Tibial artery (tissue), 4 donors: ENCODE data around the gene P2RY6.

ENCODE experiments used
- DNase-seq, 2 donors: peaks; one replicate each; pipeline ENCODE4 v3.0.0-alpha.2; 2019
- H3K27ac ChIP-seq, 2 donors: fragments of 200-600 bp; sonication (generic) in 1 of 2; 1 replicate in 1 of 2; 2 replicates in 1 of 2; pipeline ENCODE4 v1.5.1; 2018 to 2019; ENCODE audit warnings: mild to moderate bottlenecking in 1 of 2
- H3K27me3 ChIP-seq, 2 donors: fragments of 200-600 bp; sonication (generic) in 1 of 2; one replicate each; pipeline versions ENCODE4 v1.5.1 to v1.6.0; 2016 to 2019
- H3K36me3 ChIP-seq, 3 donors: fragments of 200-600 bp; sonication (generic) in 2 of 3; one replicate each; pipeline ENCODE4 v1.5.1; 2016 to 2019; ENCODE audit warnings: mild to moderate bottlenecking in 2 of 3
- H3K4me1 ChIP-seq, 4 donors: fragments of 200-600 bp; sonication (generic) in 2 of 4; 1 replicate in 3 of 4; 2 replicates in 1 of 4; pipeline ENCODE4 v1.5.1; 2016 to 2019
- H3K4me3 ChIP-seq, 2 donors: fragments of 200-600 bp; sonication (generic) in 1 of 2; 1 replicate in 1 of 2; 2 replicates in 1 of 2; pipeline ENCODE4 v1.5.1; 2018 to 2019; ENCODE audit warnings: mild to moderate bottlenecking in 2 of 2
- H3K9me3 ChIP-seq, 3 donors: fragments of 200-600 bp; sonication (generic) in 1 of 3; one replicate each; pipeline ENCODE4 v1.5.1; 2016 to 2019
- intact Hi-C: fragments of 100-400 bp; cut with DNase I; formaldehyde crosslinking; loops from one replicate; pipeline ENCODE4 v1.15.0; 2023; ENCODE audit warnings: low total_unique reads
- TF ChIP-seq, protein P1 (sequence below), 2 experiments: fragments of 200-600 bp in 1 of 2; fragments of 450-650 bp in 1 of 2; IDR thresholded peaks; one replicate each; pipeline ENCODE4 v1.5.1; 2017 to 2019; ENCODE audit warnings: antibody characterized with exemption in 2 of 2, mild to moderate bottlenecking in 1 of 2, moderate library complexity in 1 of 2

P2RY6 gene

DNA sequence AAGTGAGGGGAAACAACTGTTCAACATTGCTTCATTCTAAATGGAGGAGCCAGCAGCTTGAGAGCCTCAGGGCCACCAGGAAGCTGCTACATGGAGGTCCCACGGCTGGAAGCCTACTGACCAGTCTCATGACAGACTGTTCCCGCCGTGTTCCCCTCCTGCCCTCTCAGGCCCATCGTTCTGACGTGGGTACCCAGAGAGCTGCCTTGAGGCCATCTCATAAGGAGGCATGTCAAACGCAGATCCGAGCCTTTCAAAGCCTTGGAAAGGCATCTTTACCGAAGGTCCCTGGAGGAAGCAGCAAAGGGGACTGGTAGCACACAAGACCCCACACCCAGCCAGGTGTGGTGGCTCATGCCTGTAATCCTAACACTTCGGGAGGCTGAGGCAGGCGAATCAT is 27.6 kb downstream of the P2RY6 start:
- H3K36me3 ChIP-seq: no peaks in the 10 kb centered on the region
- H3K9me3 ChIP-seq: no peaks in the 10 kb centered on the region
- no peak for DNase-seq
- no peaks in the 10 kb centered on the region for H3K27me3 ChIP-seq
- TF ChIP-seq, protein P1, sequence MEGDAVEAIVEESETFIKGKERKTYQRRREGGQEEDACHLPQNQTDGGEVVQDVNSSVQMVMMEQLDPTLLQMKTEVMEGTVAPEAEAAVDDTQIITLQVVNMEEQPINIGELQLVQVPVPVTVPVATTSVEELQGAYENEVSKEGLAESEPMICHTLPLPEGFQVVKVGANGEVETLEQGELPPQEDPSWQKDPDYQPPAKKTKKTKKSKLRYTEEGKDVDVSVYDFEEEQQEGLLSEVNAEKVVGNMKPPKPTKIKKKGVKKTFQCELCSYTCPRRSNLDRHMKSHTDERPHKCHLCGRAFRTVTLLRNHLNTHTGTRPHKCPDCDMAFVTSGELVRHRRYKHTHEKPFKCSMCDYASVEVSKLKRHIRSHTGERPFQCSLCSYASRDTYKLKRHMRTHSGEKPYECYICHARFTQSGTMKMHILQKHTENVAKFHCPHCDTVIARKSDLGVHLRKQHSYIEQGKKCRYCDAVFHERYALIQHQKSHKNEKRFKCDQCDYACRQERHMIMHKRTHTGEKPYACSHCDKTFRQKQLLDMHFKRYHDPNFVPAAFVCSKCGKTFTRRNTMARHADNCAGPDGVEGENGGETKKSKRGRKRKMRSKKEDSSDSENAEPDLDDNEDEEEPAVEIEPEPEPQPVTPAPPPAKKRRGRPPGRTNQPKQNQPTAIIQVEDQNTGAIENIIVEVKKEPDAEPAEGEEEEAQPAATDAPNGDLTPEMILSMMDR (IDR thresholded peaks at IDR 0.05): no peak
- H3K4me1 ChIP-seq: peaks cover 0 to 25% (median 15%) of the 10 kb centered on the region in 4 donors
- H3K4me3 ChIP-seq: no peak overlapping the region
- intact Hi-C loops: loop anchor here (5.0 to 10.0 kb wide), 2 partner anchors 38 to 365 kb away; no protein-coding TSS in a partner anchor
- no peak overlapping the region for H3K27ac ChIP-seq

DNA sequence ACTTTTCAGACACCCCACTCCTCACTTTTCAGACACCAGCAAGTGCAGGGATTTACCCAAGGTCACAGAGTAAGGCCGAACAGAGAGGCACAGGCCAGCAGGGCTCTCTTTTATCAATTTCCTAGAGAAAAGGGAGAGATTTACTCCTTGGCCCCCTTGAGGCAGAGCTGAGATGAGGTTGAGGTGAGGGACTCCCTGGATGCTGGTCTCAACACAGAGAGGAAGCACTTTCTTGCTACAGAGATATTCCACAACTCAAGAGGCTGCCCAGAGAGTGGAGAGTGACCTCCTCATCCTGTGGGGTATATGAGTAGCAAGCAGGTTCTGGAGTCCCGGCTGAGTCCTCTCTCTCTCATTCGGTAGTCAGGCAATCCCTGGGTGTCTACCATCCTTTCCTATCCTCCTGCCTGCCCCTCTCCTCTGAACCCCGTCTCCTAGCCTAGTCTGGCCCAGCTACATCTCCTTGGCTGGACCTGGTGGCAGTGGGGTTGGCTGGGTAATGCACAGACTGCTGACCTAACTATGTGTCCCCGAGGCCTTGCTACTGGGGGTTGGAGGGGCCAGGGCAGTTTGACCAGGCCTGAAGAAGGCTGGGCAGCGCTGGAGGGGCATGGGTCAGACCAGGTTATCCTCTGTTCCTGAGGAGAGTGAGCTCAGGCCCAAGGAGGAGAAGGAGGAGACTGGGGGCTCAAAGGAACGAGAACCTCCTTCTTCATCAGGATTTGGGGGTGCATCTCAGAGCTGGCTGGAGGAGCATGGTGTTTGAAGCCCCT is 34.1 kb downstream of the P2RY6 start:
- DNase-seq: no peak
- TF ChIP-seq, protein P1 (IDR thresholded peaks at IDR 0.05): no peak
- Histone ChIP-seq H3K9me3 (no peaks in the 10 kb centered on the region), H3K27ac (peak overlapping the region; percentile 97), H3K4me3 (no peak overlapping the region), H3K4me1 (peaks cover 0 to 22% (median 16%) of the 10 kb centered on the region in 4 donors), H3K36me3 (peaks cover 0 to 11% (median 8%) of the 10 kb centered on the region in 3 donors), H3K27me3 (no peaks in the 10 kb centered on the region)
- intact Hi-C loops: loop anchor here (2.0 kb wide), 1 partner anchor 29 kb away; no protein-coding TSS in a partner anchor

DNA sequence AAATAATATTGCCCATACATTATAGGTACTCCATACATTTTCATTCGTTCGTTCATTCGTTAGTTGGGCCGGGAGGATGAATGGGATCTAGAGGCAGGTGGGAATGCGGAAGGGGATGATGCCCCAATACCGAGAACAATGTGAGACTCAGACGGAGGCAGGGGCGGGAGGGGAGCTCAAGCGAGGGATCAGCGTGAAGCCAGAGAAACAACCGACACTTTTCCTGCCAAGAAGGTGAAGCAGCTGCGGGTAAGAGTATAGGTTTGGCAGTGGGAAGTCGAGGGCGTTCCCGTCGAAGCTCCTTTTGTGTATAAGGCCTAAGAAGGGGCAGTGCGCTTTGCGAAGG is 34.8 kb downstream of the P2RY6 start:
- no peaks in the 10 kb centered on the region for H3K27me3 ChIP-seq
- TF ChIP-seq, protein P1 (IDR thresholded peaks at IDR 0.05): no peak
- peak overlapping the region; percentile 90 to 92 for H3K4me3 ChIP-seq
- peaks cover 0 to 16% (median 13%) of the 10 kb centered on the region in 3 donors for H3K36me3 ChIP-seq
- no peaks in the 10 kb centered on the region for H3K9me3 ChIP-seq
- intact Hi-C loops: loop anchor here (2.0 kb wide), 1 partner anchor 28 kb away; no protein-coding TSS in a partner anchor
- DNase-seq: no peak
- H3K27ac ChIP-seq: peak overlapping the region; percentile 97
- peaks cover 0 to 24% (median 19%) of the 10 kb centered on the region in 4 donors for H3K4me1 ChIP-seq

DNA sequence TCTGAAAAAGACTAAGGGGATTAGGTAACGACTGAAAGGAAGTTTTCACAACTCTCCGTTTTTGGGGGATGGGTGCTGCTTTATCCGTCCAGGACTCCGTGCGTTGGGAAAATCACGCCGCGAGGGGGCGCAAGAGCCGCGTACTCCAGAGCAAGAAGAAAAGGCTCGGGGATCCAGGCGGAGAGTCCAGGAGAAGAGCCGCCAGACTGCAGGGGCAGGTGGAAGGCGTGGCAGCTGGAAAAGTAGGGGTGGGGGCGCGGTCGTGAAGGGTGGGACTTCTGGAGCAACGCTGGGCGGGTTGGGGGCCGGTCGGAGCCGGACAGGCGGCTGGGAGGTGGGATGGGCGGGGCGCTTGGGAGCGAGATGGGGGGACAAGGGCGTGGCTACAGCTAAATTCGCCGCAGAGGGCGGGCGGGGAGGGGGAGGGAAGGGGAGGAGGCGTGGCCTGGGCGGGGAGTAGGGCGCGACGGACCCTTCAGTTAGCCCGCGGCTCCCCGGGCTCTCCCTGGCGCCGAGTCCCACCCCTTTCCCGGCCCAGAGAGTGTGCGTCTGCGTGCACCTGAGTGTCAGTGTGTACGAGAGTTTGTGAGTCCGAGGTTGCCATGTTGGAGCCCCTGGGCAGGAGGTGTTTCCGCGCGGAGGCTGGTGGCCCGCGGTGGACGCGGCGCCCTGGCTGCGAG is 35.3 kb downstream of the P2RY6 start:
- Histone ChIP-seq H3K36me3 (peaks cover 0 to 16% (median 13%) of the 10 kb centered on the region in 3 donors), H3K27me3 (no peaks in the 10 kb centered on the region), H3K27ac (peak overlapping the region; percentile 97), H3K9me3 (no peaks in the 10 kb centered on the region), H3K4me1 (peaks cover 0 to 30% (median 22%) of the 10 kb centered on the region in 4 donors), H3K4me3 (peak overlapping the region; percentile 90 to 92)
- intact Hi-C loops: loop anchor here (2.0 kb wide), 1 partner anchor 27 kb away; no protein-coding TSS in a partner anchor
- TF ChIP-seq, protein P1 (IDR thresholded peaks at IDR 0.05): peak; percentile 81 to 97
- DNase-seq: peak; percentile 98 to 99

DNA sequence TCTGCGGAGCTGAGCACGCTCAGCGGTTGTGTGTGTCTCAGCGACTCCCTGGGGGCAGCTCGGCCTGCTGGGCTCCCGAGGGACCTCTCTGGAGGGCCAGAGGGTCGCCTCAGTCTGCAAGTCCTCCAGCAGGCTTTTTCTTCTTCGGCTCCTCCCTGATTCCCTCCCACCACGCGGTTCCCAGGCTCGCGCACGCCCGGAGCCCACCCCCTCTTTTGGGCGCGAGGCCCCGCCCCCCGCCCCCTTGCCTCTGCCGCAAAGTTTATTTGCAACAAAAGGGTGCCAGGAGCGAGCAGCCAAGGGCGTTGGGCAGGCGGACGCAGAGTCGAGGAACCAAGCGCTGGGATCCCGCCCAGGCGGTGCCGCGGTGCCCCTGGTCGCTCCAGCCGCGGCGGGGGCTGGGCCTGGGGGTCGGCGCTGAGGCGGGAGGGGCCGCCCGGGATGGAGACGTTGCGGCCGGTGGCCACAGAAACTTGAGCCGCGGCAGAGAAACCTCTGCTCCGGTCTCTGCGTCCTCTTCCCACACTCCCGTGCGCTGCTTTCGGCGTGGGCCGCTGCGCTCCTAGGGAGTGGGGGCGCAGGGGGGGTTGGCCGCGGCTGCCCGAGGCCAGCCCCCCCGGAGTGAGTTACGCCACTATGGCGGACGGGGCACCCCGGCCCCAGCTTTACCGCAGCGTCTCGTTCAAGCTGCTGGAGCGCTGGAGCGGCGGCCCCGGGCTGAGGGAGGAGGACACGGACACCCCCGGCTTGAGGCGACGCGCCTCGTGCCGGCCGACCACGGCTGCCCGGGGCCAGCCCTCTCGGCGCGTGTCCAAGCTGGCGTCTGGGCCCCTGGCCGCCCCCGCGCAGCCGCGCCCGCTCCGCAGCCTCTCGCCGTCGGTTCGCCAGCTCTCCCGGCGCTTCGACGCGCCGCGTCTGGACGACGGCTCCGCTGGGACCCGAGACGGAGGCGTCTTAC is 36.1 kb downstream of the P2RY6 start, which contains the start of gene ARHGEF17:
ARHGEF17 (plus strand) TSS at position 274 of the 958 bp plus-strand sequence; CDS start at position 637, 363 bp downstream.
- no peaks in the 10 kb centered on the region for H3K27me3 ChIP-seq
- intact Hi-C loops: no loop called here
- peaks cover 0 to 16% (median 13%) of the 10 kb centered on the region in 3 donors for H3K36me3 ChIP-seq
- peak within 1 kb of the TSS; percentile 90 to 92 for H3K4me3 ChIP-seq
- DNase-seq: peak; percentile 76 to 95
- H3K27ac ChIP-seq: peak within 1 kb of the TSS; percentile 97
- TF ChIP-seq, protein P1 (IDR thresholded peaks at IDR 0.05): peak in 1 of 2 experiments; percentile 21
- no peaks in the 10 kb centered on the region for H3K9me3 ChIP-seq
- H3K4me1 ChIP-seq: peaks cover 0 to 38% (median 28%) of the 10 kb centered on the region in 4 donors
